SK-N-SH (cell line): ENCODE measurements around the gene CDV3. TPM values are rescaled to one million over a fixed set of nuclear protein-coding genes. Genes with fewer than 3 reads are reported as not detected.

ENCODE experiments used
- CTCF ChIA-PET: fragments of 300-600, 350-600 bp; formaldehyde crosslinking; extraction: SDS; loops from one replicate; lab custom pipeline; 2021; lab: Yijun Ruan, JAX
- POLR2A ChIA-PET: fragments of 350-600 bp; sonication (Branson Sonifier 250); formaldehyde crosslinking; extraction: SDS; loops from one replicate; lab custom pipeline; 2020; ENCODE audit warnings: antibody characterized with exemption, inconsistent platforms; lab: Yijun Ruan, JAX
- DNase-seq: peaks from one replicate; pipeline ENCODE4 v3.0.0; 2012
- H2AFZ ChIP-seq: fragments of 200-600 bp; sonication (generic); 2 replicates; pipeline ENCODE4 v1.8.1; 2016; ENCODE audit warnings: antibody characterized with exemption, mild to moderate bottlenecking, low read depth
- H3F3A ChIP-seq: fragments of 200-600 bp; sonication (generic); replicated peaks from 2 replicates; pipeline ENCODE3; 2016; ENCODE audit warnings: antibody characterized with exemption, mild to moderate bottlenecking; ENCODE audit not compliant: insufficient read depth
- H3K27ac ChIP-seq, 2 experiments: fragments of 200-500 bp in 1 of 2; fragments of 200-600 bp in 1 of 2; sonication (Bioruptor generic) in 1 of 2; sonication (generic), shearing (Covaris generic) in 1 of 2; 2 replicates each; pipeline versions ENCODE4 v1.5.1 to v1.6.1; 2014 to 2016; ENCODE audit warnings: low read depth in 2 of 2, inconsistent platforms in 1 of 2, low read length in 1 of 2, mild to moderate bottlenecking in 1 of 2, mixed read lengths in 1 of 2
- H3K27me3 ChIP-seq: fragments of 200-600 bp; sonication (generic), shearing (Covaris generic); 2 replicates; pipeline ENCODE4 v1.6.1; 2016; ENCODE audit warnings: mixed run types; ENCODE audit not compliant: insufficient read depth
- H3K36me3 ChIP-seq, 2 experiments: fragments of 200-500 bp in 1 of 2; fragments of 200-600 bp in 1 of 2; sonication (Bioruptor generic) in 1 of 2; sonication (generic) in 1 of 2; replicated peaks in 1 of 2; 2 replicates each; pipeline versions ENCODE3 to v1.5.1; 2014 to 2016; ENCODE audit warnings: low read length in 1 of 2, mild to moderate bottlenecking in 1 of 2; ENCODE audit not compliant: insufficient read depth in 2 of 2, control insufficient read depth in 1 of 2
- H3K4me1 ChIP-seq, 2 experiments: fragments of 200-500 bp in 1 of 2; fragments of 200-600 bp in 1 of 2; sonication (Bioruptor generic) in 1 of 2; sonication (generic), shearing (Covaris generic) in 1 of 2; 2 replicates each; pipeline versions ENCODE4 v1.5.1 to v1.6.1; 2014 to 2016; ENCODE audit warnings: low read depth in 1 of 2, low read length in 1 of 2, mixed run types in 1 of 2; ENCODE audit not compliant: insufficient read depth in 2 of 2, control insufficient read depth in 1 of 2
- H3K4me2 ChIP-seq: fragments of 200-600 bp; sonication (generic), shearing (Covaris generic); 2 replicates; pipeline ENCODE4 v1.6.1; 2017; ENCODE audit warnings: mixed run types
- H3K4me3 ChIP-seq, 2 experiments: fragments of 200-500 bp in 1 of 2; fragments of 200-600 bp in 1 of 2; sonication (Bioruptor generic) in 1 of 2; sonication (generic), shearing (Covaris generic) in 1 of 2; 2 replicates each; pipeline versions ENCODE4 v1.5.1 to v1.8.1; 2014 to 2016; ENCODE audit warnings: low read depth in 2 of 2, inconsistent platforms in 1 of 2, low read length in 1 of 2, mild to moderate bottlenecking in 1 of 2, mixed read lengths in 1 of 2, moderate library complexity in 1 of 2
- H3K79me2 ChIP-seq: fragments of 200-600 bp; sonication (generic); 2 replicates; pipeline ENCODE4 v1.8.1; 2017; ENCODE audit warnings: mild to moderate bottlenecking; ENCODE audit not compliant: insufficient read depth
- H3K9ac ChIP-seq: fragments of 200-600 bp; sonication (generic); 2 replicates; pipeline ENCODE4 v1.6.1; 2017; ENCODE audit warnings: mixed run types
- H3K9me2 ChIP-seq: fragments of 200-600 bp; sonication (generic); 2 replicates; pipeline ENCODE4 v1.6.1; 2017; ENCODE audit warnings: mixed run types
- H3K9me3 ChIP-seq: fragments of 200-600 bp; sonication (generic); 2 replicates; pipeline ENCODE4 v1.6.1; 2017; ENCODE audit warnings: mixed run types, mild to moderate bottlenecking, moderate library complexity
- H4K20me1 ChIP-seq: fragments of 200-600 bp; sonication (generic); 2 replicates; pipeline ENCODE4 v1.6.1; 2017; ENCODE audit warnings: mild to moderate bottlenecking, mixed run types; ENCODE audit not compliant: insufficient read depth
- CTCF ChIP-seq: fragments of 200-600 bp; sonication (generic); IDR thresholded peaks from 2 replicates; pipeline ENCODE4 v1.6.1; 2017; ENCODE audit warnings: antibody characterized with exemption, mild to moderate bottlenecking, moderate library complexity
- ELF1 ChIP-seq: IDR thresholded peaks from 2 replicates; pipeline ENCODE4 v1.4.0; 2012
- EP300 ChIP-seq, 2 experiments: IDR thresholded peaks; 2 replicates each; pipeline versions ENCODE4 v1.4.0 to v1.6.1; 2012; ENCODE audit warnings: borderline replicate concordance in 1 of 2, low read depth in 1 of 2, low read length in 1 of 2
- FOSL2 ChIP-seq: IDR thresholded peaks from 2 replicates; pipeline ENCODE4 v1.4.0; 2012; ENCODE audit warnings: low read depth, mild to moderate bottlenecking, moderate library complexity, borderline replicate concordance
- JUND ChIP-seq: IDR thresholded peaks from 2 replicates; pipeline ENCODE4 v1.4.0; 2012
- MAX ChIP-seq: IDR thresholded peaks from 2 replicates; pipeline ENCODE4 v1.4.0; 2012; ENCODE audit warnings: low read depth
- MEF2A ChIP-seq: IDR thresholded peaks from 2 replicates; pipeline ENCODE4 v1.4.0; 2012; ENCODE audit warnings: low read depth, borderline replicate concordance
- NFIC ChIP-seq: IDR thresholded peaks from 2 replicates; pipeline ENCODE4 v1.4.0; 2012; ENCODE audit warnings: borderline replicate concordance
- PBX3 ChIP-seq: IDR thresholded peaks from 2 replicates; pipeline ENCODE4; 2012
- RCOR1 ChIP-seq: fragments of 150-350 bp; IDR thresholded peaks from 2 replicates; pipeline ENCODE4 v1.6.1; 2017; ENCODE audit warnings: antibody characterized with exemption, low read length
- SMC3 ChIP-seq: IDR thresholded peaks from 2 replicates; pipeline ENCODE4 v1.6.1; 2012; ENCODE audit warnings: low read depth, low read length, improper control_type of control experiment
- TAF1 ChIP-seq: IDR thresholded peaks from 2 replicates; pipeline ENCODE4 v1.6.1; 2012; ENCODE audit warnings: low read depth, mild to moderate bottlenecking, low read length, moderate library complexity, borderline replicate concordance
- TEAD4 ChIP-seq: IDR thresholded peaks from 2 replicates; pipeline ENCODE4 v1.4.0; 2012; ENCODE audit warnings: mild to moderate bottlenecking, borderline replicate concordance; ENCODE audit not compliant: insufficient read depth
- USF2 ChIP-seq: fragments of 150-350 bp; IDR thresholded peaks from 2 replicates; pipeline ENCODE4 v1.6.1; 2017; ENCODE audit warnings: antibody characterized with exemption, low read length, low read depth, borderline replicate concordance
- YY1 ChIP-seq: IDR thresholded peaks from 2 replicates; pipeline ENCODE4 v1.4.0; 2012; ENCODE audit warnings: low read depth, mild to moderate bottlenecking
- ZBTB33 ChIP-seq: IDR thresholded peaks from 2 replicates; pipeline ENCODE4 v1.4.0; 2012; ENCODE audit warnings: low read depth, borderline replicate concordance
- WGBS: methylation state at CpG from one replicate; pipeline ENCODE4 v1.1.6; 2017; ENCODE audit warnings: low lambda C conversion rate; 5-methylcytosine and 5-hydroxymethylcytosine counted together
- polyA plus RNA-seq, 3 experiments: library from polyadenylated mRNA; depleted of rRNA; stranded (reverse); fragments of >200 nt; gene quantifications; 2 replicates each; pipeline ENCODE4 v1.2.3, GENCODE V29; 2012

The CDV3 gene
- polyA plus RNA-seq, 1 of the 3 experiments (the other 2 are of a cell fraction): 35.4 TPM

- ChIA-PET CTCF (no interaction called here), POLR2A (no interaction called here)
- Histone ChIP-seq H4K20me1 (no peaks in the 10 kb centered on the region), H3K9me2 (no peaks in the 10 kb centered on the region), H3K27me3 (no peaks in the 10 kb centered on the region), H3K4me3 (no peak overlapping the region), H3K9me3 (no peaks in the 10 kb centered on the region), H3K4me2 (no peak overlapping the region), H3K36me3 (peaks cover 53 to 71% of the 10 kb centered on the region in 2 experiments), H3K9ac (no peak overlapping the region), H3K27ac (no peak overlapping the region), H3K4me1 (no peaks in the 10 kb centered on the region), H2AFZ (no peak overlapping the region), H3K79me2 (0 out of 2 replicates have a peak, but pooled peaks cover 3% of the 10 kb centered on the region), H3F3A (peaks cover 3% of the 10 kb centered on the region)
- DNase-seq: no peak
- 94% methylated on average over 2 of the region's 2 CpGs for WGBS
- TF ChIP-seq ELF1 (no peak), NFIC (no peak), EP300 (IDR thresholded peaks at IDR 0.05; ENCODE audit: borderline replicate concordance in 1 of 2, low read depth in 1 of 2, low read length in 1 of 2) (no peak), SMC3 (no peak), MEF2A (no peak), USF2 (no peak), MAX (no peak), PBX3 (no peak), TAF1 (no peak), YY1 (no peak), ZBTB33 (no peak), RCOR1 (no peak), CTCF (no peak), FOSL2 (no peak), TEAD4 (no peak), JUND (no peak)
These were observed 38.0 kb downstream of the CDV3 start for GRCh38 chr3:133611534-133611933.
